ENCODE data around the gene SEPTIN3.

SEPTIN3 gene

DNA sequence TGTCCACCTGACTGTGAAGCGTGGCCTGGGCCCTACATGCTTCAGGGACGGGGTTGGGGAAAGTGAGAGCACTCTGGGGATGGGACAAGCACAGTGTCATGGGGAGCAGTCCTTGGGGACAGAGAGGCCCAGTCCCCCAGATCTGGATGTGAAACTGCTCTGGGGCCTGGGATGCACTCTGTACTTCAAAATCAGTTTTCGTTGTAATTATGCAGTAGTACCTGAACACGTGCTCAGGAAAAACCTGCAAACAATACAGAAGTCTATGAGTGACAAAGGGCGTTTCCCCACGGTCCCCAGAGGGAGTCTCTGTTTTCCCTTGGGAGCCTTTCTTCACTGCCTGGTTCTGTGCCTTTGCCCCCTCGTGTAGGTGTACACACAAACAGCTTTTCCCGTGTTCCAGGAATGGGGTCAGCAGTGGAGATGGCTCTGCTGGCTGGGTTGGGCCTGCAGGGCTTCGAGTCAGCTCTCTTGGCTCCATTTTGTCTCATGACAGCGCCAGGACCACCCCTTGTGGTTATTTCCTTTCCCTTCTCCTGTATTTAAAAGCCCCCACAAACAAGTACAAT, 37.5 kb upstream of the SEPTIN3 start:
- Histone ChIP-seq H3K4me3 (ENCODE audit: low read length) (no peak overlapping the region), H3K9ac (ENCODE audit: low read depth, low read length) (no peak overlapping the region), H3K9me3 (replicated peaks; ENCODE audit: low read length) (no peaks in the 10 kb centered on the region), H3K4me2 (ENCODE audit: low read length) (no peak overlapping the region), H3K27me3 (ENCODE audit: control insufficient read depth, insufficient read depth, low read length) (no peaks in the 10 kb centered on the region), H3K4me1 (ENCODE audit: control insufficient read depth, insufficient read depth, low read length) (no peaks in the 10 kb centered on the region), H3K36me3 (ENCODE audit: insufficient read depth, low read length) (no peaks in the 10 kb centered on the region)

DNA sequence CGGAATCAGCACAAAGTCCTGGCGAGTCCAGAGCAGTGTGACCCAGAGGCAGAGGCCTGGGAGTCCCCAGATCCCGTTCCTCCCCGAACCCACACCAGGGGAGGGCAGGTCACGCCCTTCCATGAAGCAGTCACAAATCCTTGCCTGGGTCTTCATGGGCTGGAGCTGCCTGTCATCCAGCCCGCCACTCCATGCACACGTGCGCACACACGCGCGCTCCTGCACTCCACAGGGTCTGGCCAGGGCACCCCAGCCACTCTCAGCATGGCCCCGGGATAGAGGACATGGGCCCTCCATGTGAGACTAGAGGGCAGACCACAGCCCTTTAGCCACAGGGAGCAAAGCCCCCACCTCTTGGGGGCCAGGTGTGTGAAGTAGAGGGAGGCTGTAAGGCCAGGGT, 36.9 kb upstream of the SEPTIN3 start:
- Histone ChIP-seq H3K9me3 (replicated peaks; ENCODE audit: low read length) (no peaks in the 10 kb centered on the region), H3K4me2 (ENCODE audit: low read length) (no peak overlapping the region), H3K27me3 (ENCODE audit: control insufficient read depth, insufficient read depth, low read length) (no peaks in the 10 kb centered on the region), H3K4me3 (ENCODE audit: low read length) (no peak overlapping the region), H3K9ac (ENCODE audit: low read depth, low read length) (no peak overlapping the region), H3K36me3 (ENCODE audit: insufficient read depth, low read length) (no peaks in the 10 kb centered on the region), H3K4me1 (ENCODE audit: control insufficient read depth, insufficient read depth, low read length) (no peaks in the 10 kb centered on the region)

DNA sequence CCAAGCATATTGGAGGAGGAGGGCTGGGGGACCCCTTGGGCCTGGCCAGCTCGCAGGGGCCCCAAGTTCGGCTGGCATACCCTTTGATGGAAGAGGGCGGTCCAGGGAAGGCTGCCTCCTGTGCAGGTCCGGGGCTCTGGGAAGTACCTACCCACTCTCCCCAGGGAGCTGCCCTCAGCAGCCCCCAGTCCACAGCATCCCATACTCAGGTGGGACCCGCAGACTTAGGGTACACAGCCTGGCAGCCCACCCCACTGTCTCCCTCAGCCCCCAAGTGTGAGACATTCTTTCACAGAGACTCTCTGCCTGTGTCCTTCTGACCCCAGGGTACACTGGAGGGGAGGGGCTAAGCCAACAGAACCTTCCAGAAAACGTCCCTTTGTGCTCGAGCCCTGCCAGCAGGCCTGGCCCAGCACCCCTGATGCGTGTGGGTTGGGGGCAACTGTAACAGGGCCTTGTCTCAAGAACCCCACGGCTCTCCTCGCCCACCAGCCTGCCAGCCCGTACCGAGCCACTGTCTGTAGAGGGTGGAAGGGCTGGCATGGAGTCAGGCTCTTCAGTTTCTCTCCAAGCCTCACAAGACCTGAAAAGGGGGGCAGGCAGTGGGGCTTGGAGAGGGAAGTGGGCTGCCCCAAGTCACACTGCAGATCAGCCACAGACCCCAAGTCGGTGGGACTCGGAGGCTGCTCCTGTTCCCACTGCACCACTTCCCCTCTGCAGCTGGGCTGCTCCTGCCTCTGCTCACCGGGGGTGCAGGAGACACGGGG, 35.6 kb upstream of the SEPTIN3 start:
- Histone ChIP-seq H3K27me3 (ENCODE audit: control insufficient read depth, insufficient read depth, low read length) (no peaks in the 10 kb centered on the region), H3K4me2 (ENCODE audit: low read length) (no peak overlapping the region), H3K4me3 (ENCODE audit: low read length) (no peak overlapping the region), H3K36me3 (ENCODE audit: insufficient read depth, low read length) (peaks cover 3% of the 10 kb centered on the region), H3K9me3 (replicated peaks; ENCODE audit: low read length) (no peaks in the 10 kb centered on the region), H3K4me1 (ENCODE audit: control insufficient read depth, insufficient read depth, low read length) (no peaks in the 10 kb centered on the region), H3K9ac (ENCODE audit: low read depth, low read length) (no peak overlapping the region)

- Histone ChIP-seq H3K4me3 (ENCODE audit: low read length) (no peak overlapping the region), H3K9ac (ENCODE audit: low read depth, low read length) (no peak overlapping the region)
Measured at GRCh38 chr22:41934284-41935014, 34.8 kb upstream of the SEPTIN3 start.

DNA sequence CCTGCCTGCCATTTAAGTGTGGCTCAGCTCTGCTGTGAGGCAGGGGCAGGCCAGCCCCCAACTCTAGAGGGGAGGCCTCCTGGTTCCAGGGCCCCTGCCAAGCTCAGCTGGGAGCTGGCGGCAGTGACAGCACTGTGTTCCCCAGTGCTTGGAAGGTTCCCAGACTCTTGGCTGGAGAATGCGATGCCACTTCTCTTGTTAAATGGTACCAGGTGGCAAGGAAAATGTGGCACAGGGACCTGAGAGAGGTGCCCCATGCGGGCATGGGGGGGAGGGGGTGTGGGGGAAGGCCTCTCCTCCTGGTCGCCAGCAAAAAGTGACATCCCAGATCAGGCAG, 34.3 kb upstream of the SEPTIN3 start:
- Histone ChIP-seq H3K4me3 (ENCODE audit: low read length) (no peak overlapping the region), H3K9me3 (replicated peaks; ENCODE audit: low read length) (no peaks in the 10 kb centered on the region), H3K36me3 (ENCODE audit: insufficient read depth, low read length) (peaks cover 3% of the 10 kb centered on the region), H3K4me1 (ENCODE audit: control insufficient read depth, insufficient read depth, low read length) (peaks cover 9% of the 10 kb centered on the region), H3K4me2 (ENCODE audit: low read length) (no peak overlapping the region), H3K27me3 (ENCODE audit: control insufficient read depth, insufficient read depth, low read length) (no peaks in the 10 kb centered on the region), H3K9ac (ENCODE audit: low read depth, low read length) (no peak overlapping the region)

More at GRCh38 chr22:41934284-41935014, 34.8 kb upstream of the SEPTIN3 start:
- Histone ChIP-seq H3K9me3 (replicated peaks; ENCODE audit: low read length) (no peaks in the 10 kb centered on the region), H3K36me3 (ENCODE audit: insufficient read depth, low read length) (peaks cover 3% of the 10 kb centered on the region), H3K4me1 (ENCODE audit: control insufficient read depth, insufficient read depth, low read length) (peaks cover 8% of the 10 kb centered on the region), H3K4me2 (ENCODE audit: low read length) (no peak overlapping the region), H3K27me3 (ENCODE audit: control insufficient read depth, insufficient read depth, low read length) (no peaks in the 10 kb centered on the region)

- Histone ChIP-seq H3K4me3 (ENCODE audit: low read length) (no peak overlapping the region), H3K9me3 (replicated peaks; ENCODE audit: low read length) (no peaks in the 10 kb centered on the region), H3K27me3 (ENCODE audit: control insufficient read depth, insufficient read depth, low read length) (no peaks in the 10 kb centered on the region), H3K4me2 (ENCODE audit: low read length) (no peak overlapping the region), H3K4me1 (ENCODE audit: control insufficient read depth, insufficient read depth, low read length) (peaks cover 10% of the 10 kb centered on the region), H3K36me3 (ENCODE audit: insufficient read depth, low read length) (peaks cover 3% of the 10 kb centered on the region), H3K9ac (ENCODE audit: low read depth, low read length) (no peak overlapping the region)
Measured at GRCh38 chr22:41935509-41935908, 33.7 kb upstream of the SEPTIN3 start.

GRCh38 chr22:41936894-41937169, 32.4 kb upstream of the SEPTIN3 start:
- Histone ChIP-seq H3K36me3 (ENCODE audit: insufficient read depth, low read length) (peaks cover 3% of the 10 kb centered on the region), H3K9ac (ENCODE audit: low read depth, low read length) (no peak overlapping the region), H3K4me1 (ENCODE audit: control insufficient read depth, insufficient read depth, low read length) (peaks cover 22% of the 10 kb centered on the region)

GRCh38 chr22:41939981-41940831, 29.0 kb upstream of the SEPTIN3 start:
- no peaks in the 10 kb centered on the region for H3K9me3 ChIP-seq (replicated peaks; ENCODE audit: low read length)
- H3K4me1 ChIP-seq (ENCODE audit: control insufficient read depth, insufficient read depth, low read length) = peaks cover 26% of the 10 kb centered on the region
- no peak overlapping the region for H3K4me2 ChIP-seq (ENCODE audit: low read length)
- H3K27me3 ChIP-seq (ENCODE audit: control insufficient read depth, insufficient read depth, low read length) = no peaks in the 10 kb centered on the region
- no peak overlapping the region for H3K9ac ChIP-seq (ENCODE audit: low read depth, low read length)
- peaks cover 3% of the 10 kb centered on the region for H3K36me3 ChIP-seq (ENCODE audit: insufficient read depth, low read length)
- H3K4me3 ChIP-seq (ENCODE audit: low read length) = no peak overlapping the region

More at GRCh38 chr22:41936894-41937169, 32.4 kb upstream of the SEPTIN3 start:
- H3K4me3 ChIP-seq (ENCODE audit: low read length) = no peak overlapping the region
- H3K4me2 ChIP-seq (ENCODE audit: low read length) = no peak overlapping the region
- H3K27me3 ChIP-seq (ENCODE audit: control insufficient read depth, insufficient read depth, low read length) = no peaks in the 10 kb centered on the region
- no peaks in the 10 kb centered on the region for H3K9me3 ChIP-seq (replicated peaks; ENCODE audit: low read length)

- no peak overlapping the region for H3K9ac ChIP-seq (ENCODE audit: low read depth, low read length)
- H3K27me3 ChIP-seq (ENCODE audit: control insufficient read depth, insufficient read depth, low read length) = no peaks in the 10 kb centered on the region
- H3K9me3 ChIP-seq (replicated peaks; ENCODE audit: low read length) = no peaks in the 10 kb centered on the region
- H3K4me3 ChIP-seq (ENCODE audit: low read length) = no peak overlapping the region
- peak overlapping the region; percentile 35 for H3K4me2 ChIP-seq (ENCODE audit: low read length)
- peaks cover 33% of the 10 kb centered on the region for H3K4me1 ChIP-seq (ENCODE audit: control insufficient read depth, insufficient read depth, low read length)
- peaks cover 3% of the 10 kb centered on the region for H3K36me3 ChIP-seq (ENCODE audit: insufficient read depth, low read length)
Measured at GRCh38 chr22:41940832-41941765, 28.1 kb upstream of the SEPTIN3 start.

GRCh38 chr22:41943661-41944209, 25.5 kb upstream of the SEPTIN3 start:
- Histone ChIP-seq H3K4me1 (ENCODE audit: control insufficient read depth, insufficient read depth, low read length) (peaks cover 41% of the 10 kb centered on the region), H3K9me3 (replicated peaks; ENCODE audit: low read length) (no peaks in the 10 kb centered on the region), H3K27me3 (ENCODE audit: control insufficient read depth, insufficient read depth, low read length) (no peaks in the 10 kb centered on the region), H3K4me2 (ENCODE audit: low read length) (no peak overlapping the region), H3K36me3 (ENCODE audit: insufficient read depth, low read length) (no peaks in the 10 kb centered on the region), H3K4me3 (ENCODE audit: low read length) (no peak overlapping the region), H3K9ac (ENCODE audit: low read depth, low read length) (no peak overlapping the region)

Measured in skeletal muscle satellite cell (primary cell).